Transverse colon (tissue), 3 donors: ENCODE data around the gene IL4I1.

Source experiments
- POLR2A ChIP-seq: fragments of 450-650 bp; IDR thresholded peaks from one replicate; pipeline ENCODE4 v1.6.1; 2016; ENCODE audit warnings: antibody characterized with exemption, mild to moderate bottlenecking, moderate library complexity
- TF ChIP-seq, protein P1 (sequence below), 5 experiments: fragments of 200-600 bp in 3 of 5; fragments of 450-650 bp in 2 of 5; sonication (generic) in 3 of 5; IDR thresholded peaks; 1 replicate in 2 of 5; 2 replicates in 3 of 5; pipeline ENCODE4 v1.5.1; 2016 to 2017; ENCODE audit warnings: antibody characterized with exemption in 5 of 5, inconsistent platforms in 3 of 5, mild to moderate bottlenecking in 2 of 5, moderate library complexity in 1 of 5

GRCh38 chr19:49858088-49858985 lies 38.4 kb downstream of the IL4I1 start:
- TF ChIP-seq, protein P1, sequence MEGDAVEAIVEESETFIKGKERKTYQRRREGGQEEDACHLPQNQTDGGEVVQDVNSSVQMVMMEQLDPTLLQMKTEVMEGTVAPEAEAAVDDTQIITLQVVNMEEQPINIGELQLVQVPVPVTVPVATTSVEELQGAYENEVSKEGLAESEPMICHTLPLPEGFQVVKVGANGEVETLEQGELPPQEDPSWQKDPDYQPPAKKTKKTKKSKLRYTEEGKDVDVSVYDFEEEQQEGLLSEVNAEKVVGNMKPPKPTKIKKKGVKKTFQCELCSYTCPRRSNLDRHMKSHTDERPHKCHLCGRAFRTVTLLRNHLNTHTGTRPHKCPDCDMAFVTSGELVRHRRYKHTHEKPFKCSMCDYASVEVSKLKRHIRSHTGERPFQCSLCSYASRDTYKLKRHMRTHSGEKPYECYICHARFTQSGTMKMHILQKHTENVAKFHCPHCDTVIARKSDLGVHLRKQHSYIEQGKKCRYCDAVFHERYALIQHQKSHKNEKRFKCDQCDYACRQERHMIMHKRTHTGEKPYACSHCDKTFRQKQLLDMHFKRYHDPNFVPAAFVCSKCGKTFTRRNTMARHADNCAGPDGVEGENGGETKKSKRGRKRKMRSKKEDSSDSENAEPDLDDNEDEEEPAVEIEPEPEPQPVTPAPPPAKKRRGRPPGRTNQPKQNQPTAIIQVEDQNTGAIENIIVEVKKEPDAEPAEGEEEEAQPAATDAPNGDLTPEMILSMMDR (IDR thresholded peaks at IDR 0.05) = no peak
- no peak for TF ChIP-seq POLR2A
